GM06990 (cell line): ENCODE data around the gene PDE11A.

Source experiments
- DNase-seq: peaks from one replicate; pipeline ENCODE4 v3.0.0-alpha.2; 2011; ENCODE audit not compliant: insufficient read length; ENCODE audit errors: extremely low read depth
- H3K27me3 ChIP-seq: replicated peaks from 2 replicates; pipeline ENCODE4 v1.6.0; 2011; ENCODE audit warnings: low read length; ENCODE audit not compliant: control insufficient read depth, insufficient read depth
- H3K36me3 ChIP-seq: 2 replicates; pipeline ENCODE4 v1.5.1; 2011; ENCODE audit warnings: low read length; ENCODE audit not compliant: control insufficient read depth, insufficient read depth
- H3K4me3 ChIP-seq: replicated peaks from 2 replicates; pipeline ENCODE4 v1.5.1; 2011; ENCODE audit warnings: low read depth, mild to moderate bottlenecking, control low read depth, low read length
- TF ChIP-seq, protein P1 (sequence below): IDR thresholded peaks from 2 replicates; pipeline ENCODE4 v1.5.1; 2011; ENCODE audit warnings: low read length, control low read depth, mild to moderate bottlenecking, inconsistent platforms; ENCODE audit not compliant: insufficient read depth, poor library complexity, severe bottlenecking

PDE11A gene

DNA sequence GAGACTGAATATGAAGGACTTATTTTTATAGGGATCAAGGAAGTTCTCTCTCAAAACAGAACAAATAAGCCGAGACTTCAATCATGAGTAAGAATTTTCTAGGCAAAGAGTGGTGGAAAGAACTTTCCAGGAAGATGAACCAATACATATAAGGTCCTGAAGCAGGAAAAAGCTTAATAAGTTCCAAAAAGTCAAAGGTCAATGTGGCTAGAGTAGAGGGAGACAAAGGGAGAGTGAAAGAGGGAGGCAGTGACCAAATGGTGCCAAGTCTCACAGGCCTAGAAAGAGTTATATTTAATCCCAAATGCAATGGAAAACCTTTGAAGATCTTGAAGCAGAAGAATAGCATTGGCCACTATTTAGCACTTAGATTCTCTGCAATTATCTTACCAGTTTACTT, 56.0 kb downstream of the PDE11A start:
- Histone ChIP-seq H3K27me3 (no peaks in the 10 kb centered on the region), H3K4me3 (no peak overlapping the region), H3K36me3 (no peaks in the 10 kb centered on the region)
- TF ChIP-seq, protein P1, sequence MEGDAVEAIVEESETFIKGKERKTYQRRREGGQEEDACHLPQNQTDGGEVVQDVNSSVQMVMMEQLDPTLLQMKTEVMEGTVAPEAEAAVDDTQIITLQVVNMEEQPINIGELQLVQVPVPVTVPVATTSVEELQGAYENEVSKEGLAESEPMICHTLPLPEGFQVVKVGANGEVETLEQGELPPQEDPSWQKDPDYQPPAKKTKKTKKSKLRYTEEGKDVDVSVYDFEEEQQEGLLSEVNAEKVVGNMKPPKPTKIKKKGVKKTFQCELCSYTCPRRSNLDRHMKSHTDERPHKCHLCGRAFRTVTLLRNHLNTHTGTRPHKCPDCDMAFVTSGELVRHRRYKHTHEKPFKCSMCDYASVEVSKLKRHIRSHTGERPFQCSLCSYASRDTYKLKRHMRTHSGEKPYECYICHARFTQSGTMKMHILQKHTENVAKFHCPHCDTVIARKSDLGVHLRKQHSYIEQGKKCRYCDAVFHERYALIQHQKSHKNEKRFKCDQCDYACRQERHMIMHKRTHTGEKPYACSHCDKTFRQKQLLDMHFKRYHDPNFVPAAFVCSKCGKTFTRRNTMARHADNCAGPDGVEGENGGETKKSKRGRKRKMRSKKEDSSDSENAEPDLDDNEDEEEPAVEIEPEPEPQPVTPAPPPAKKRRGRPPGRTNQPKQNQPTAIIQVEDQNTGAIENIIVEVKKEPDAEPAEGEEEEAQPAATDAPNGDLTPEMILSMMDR, result no peak
- no peak for DNase-seq

DNA sequence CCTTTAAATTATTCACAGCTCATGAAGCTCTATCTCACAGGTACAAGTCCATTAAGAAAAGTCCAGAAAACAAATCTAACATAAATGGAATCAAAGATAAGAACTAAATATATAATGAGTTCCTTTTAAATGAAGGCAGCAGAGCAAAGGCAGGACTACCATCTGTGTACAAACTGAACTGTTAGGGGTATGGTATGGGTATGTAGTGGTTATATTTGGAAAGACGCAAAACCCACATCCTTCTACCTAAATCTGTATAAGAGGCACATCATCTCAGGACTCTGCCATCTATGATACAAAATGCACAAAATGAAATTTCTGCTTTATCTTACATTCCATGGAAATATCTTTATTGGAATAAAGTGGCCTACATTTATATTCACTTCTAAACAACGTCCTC, 59.9 kb downstream of the PDE11A start:
- TF ChIP-seq, protein P1, result no peak
- H3K27me3 ChIP-seq, result no peaks in the 10 kb centered on the region; the same call in 1 of the 2 replicates
- no peak for DNase-seq
- H3K36me3 ChIP-seq, result no peaks in the 10 kb centered on the region
- H3K4me3 ChIP-seq, result no peak overlapping the region

DNA sequence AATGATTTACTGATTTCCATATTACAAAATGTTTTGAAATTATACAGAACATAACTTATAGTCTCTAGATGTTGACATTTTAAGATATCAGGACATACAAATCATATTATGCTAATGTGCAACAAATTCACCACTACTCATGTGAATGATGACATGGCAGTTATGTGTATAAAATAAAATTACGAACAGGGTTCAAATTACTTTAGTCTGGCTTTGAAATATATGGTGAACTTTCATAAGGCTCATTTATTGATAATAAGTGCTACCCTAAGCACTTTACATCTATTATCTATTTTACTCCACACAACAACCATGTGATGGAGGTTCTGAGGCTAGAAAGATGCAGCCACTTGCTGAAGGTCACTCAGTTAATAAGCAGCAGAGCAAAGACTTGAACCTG, 62.8 kb downstream of the PDE11A start:
- no peaks in the 10 kb centered on the region; the same call in 1 of the 2 replicates for H3K27me3 ChIP-seq
- no peaks in the 10 kb centered on the region for H3K36me3 ChIP-seq
- no peak for DNase-seq
- no peak overlapping the region for H3K4me3 ChIP-seq
- TF ChIP-seq, protein P1, result no peak

DNA sequence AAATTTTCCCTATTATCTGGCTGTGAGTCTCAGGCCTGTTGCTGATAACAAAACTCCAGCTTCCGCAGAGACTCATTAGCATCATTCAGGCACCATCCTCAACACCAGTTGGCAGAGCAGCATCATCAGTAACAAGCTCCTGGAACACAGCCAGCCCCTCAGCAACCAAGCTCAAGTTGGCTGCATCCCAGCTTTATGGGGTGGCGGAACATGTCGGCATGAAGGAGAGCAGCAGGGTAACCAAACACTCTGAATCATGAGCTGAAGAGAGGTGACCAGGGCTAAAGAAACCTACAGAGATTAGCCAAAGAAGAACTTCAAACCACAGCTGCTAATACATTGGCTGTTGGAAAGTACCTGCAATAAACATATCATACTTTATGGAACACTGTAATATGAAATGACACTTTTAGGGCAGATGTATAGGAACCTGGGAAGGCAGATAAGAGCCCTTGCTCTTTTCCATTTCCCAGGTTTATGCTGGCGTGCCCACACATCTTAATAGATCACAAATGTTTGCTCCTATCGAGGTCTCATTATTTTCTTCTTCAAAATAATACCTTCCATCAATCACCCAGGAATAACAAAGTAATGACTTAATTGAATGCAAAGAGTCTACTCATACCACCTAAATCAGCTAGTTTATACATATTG, 63.8 kb downstream of the PDE11A start:
- TF ChIP-seq, protein P1, result no peak
- no peaks in the 10 kb centered on the region; the same call in 1 of the 2 replicates for H3K27me3 ChIP-seq
- H3K36me3 ChIP-seq, result no peaks in the 10 kb centered on the region
- no peak for DNase-seq
- no peak overlapping the region for H3K4me3 ChIP-seq

DNA sequence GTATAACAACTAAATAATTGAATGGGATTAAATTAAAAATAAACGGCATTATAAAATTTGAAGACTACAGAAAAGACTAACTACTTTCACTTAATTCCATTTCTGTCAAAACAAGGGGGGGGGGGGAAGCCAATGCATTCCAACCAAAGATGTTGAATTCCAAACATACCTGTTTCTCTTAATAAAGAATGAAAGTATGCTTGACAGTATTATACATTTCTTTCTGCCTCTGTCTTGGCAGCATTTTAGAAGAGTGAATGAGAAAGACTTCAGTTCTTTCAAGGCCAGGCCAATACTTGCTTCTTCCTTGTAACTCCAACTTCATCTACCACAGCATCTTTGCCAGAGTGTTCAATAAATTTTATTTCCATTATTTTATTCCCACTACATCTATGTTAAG, 65.9 kb downstream of the PDE11A start:
- no peak for DNase-seq
- H3K36me3 ChIP-seq, result no peaks in the 10 kb centered on the region
- no peak overlapping the region for H3K4me3 ChIP-seq
- TF ChIP-seq, protein P1, result no peak
- H3K27me3 ChIP-seq, result no peaks in the 10 kb centered on the region; the same call in 1 of the 2 replicates

DNA sequence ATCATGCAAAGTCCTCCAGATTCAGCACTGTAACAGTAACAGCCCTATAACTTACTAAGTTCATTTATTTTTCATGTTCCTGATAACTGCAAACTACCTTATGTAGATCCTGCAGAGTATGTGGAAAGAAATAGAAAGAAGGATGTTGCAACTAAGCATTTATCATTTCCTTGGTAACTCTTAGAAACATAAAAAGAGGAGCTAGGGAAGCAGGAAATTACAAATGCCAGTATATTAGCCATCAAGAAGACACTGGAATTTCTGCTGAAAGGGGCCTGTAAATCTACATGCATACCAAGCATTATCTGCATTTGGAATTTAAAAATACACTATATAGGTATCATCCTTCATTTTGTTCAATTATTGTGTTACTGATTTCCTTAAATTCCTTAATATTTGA, 66.8 kb downstream of the PDE11A start:
- H3K36me3 ChIP-seq, result no peaks in the 10 kb centered on the region
- no peak for DNase-seq
- H3K27me3 ChIP-seq, result no peaks in the 10 kb centered on the region; the same call in 1 of the 2 replicates
- TF ChIP-seq, protein P1, result no peak
- H3K4me3 ChIP-seq, result no peak overlapping the region
